ENCODE results near the gene PATE4. TPM values are rescaled to one million over a fixed set of nuclear protein-coding genes. Genes with fewer than 3 reads are reported as not detected.

The PATE4 gene
- total RNA-seq, 1 experiment from 2014 or later, result not detected

DNA sequence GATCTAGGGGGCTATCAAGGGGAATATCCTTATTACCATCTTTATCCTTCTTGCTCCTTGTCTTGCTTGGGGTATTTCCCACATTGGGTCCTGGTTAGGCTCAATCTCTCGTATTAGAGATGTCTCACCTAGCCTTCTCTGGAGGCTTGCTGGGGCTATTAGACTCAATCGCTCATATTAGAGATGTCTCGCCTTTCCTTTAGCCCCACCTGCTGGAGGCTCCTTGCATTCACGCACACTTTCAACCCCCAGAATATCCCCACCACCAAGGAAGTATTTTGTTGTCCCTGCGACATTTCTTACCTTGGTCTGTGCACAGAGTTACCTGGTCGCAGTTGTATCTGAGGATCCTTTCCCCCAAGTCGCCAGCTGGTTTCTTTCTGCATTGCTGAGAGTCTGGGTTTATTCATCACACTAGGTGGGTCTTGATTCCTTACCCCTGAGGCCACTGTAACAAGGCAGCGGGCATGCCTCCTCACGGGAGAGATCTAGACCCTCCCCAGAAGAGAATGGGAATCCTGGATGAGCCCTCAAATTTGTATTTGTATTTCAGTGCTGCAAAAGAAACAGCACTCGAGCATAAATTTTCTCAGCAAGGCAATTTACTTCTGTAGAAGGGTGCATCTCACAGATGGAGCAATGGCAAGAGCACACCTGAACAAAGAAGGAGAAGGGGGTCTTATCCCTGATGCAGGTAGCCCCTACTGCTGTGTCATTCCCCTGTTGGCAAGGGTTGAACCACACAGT is 38.4 kb downstream of the PATE4 start:
- DNase-seq (ENCODE audit: low read depth, low spot score) (peak; percentile 29), ATAC-seq (peak; percentile 81)
- H3K9ac ChIP-seq (ENCODE audit: low read length), result no peak overlapping the region
- H3K36me3 ChIP-seq (ENCODE audit: control insufficient read depth in 1 of 2, insufficient read depth in 2 of 2, low read length in 2 of 2), result no peaks in the 10 kb centered on the region
- RAD21 ChIA-PET (ENCODE audit: low non-redundant PET in 1 of 2, low total read pairs in 2 of 2, uncharacterized antibody in 2 of 2, unreplicated experiment in 2 of 2), result no interaction called here
- H3K4me3 ChIP-seq (replicated peaks in 1 of 2; ENCODE audit: low read depth in 1 of 2, low read length in 2 of 2), result no peak overlapping the region
- CTCF ChIA-PET, result no interaction called here
- H3K27me3 ChIP-seq (ENCODE audit: insufficient read depth, low read length), result no peaks in the 10 kb centered on the region; the same call in 1 of the 2 replicates
- no peaks in the 10 kb centered on the region for H4K20me1 ChIP-seq (ENCODE audit: insufficient read depth)
- TF ChIP-seq SRF (IDR thresholded peaks at IDR 0.05; ENCODE audit: low read depth), result no peak
- TF ChIP-seq EZH2phosphoT487 (IDR thresholded peaks at IDR 0.05; ENCODE audit: borderline replicate concordance), result no peak
- no peak for TF ChIP-seq ELF1 (IDR thresholded peaks at IDR 0.05; ENCODE audit: borderline replicate concordance, low read depth)
- TF ChIP-seq, protein P1, sequence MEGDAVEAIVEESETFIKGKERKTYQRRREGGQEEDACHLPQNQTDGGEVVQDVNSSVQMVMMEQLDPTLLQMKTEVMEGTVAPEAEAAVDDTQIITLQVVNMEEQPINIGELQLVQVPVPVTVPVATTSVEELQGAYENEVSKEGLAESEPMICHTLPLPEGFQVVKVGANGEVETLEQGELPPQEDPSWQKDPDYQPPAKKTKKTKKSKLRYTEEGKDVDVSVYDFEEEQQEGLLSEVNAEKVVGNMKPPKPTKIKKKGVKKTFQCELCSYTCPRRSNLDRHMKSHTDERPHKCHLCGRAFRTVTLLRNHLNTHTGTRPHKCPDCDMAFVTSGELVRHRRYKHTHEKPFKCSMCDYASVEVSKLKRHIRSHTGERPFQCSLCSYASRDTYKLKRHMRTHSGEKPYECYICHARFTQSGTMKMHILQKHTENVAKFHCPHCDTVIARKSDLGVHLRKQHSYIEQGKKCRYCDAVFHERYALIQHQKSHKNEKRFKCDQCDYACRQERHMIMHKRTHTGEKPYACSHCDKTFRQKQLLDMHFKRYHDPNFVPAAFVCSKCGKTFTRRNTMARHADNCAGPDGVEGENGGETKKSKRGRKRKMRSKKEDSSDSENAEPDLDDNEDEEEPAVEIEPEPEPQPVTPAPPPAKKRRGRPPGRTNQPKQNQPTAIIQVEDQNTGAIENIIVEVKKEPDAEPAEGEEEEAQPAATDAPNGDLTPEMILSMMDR (IDR thresholded peaks at IDR 0.05 in 2 of 3, conservative IDR thresholded peaks at IDR 0.05 in 1 of 3; ENCODE audit: borderline replicate concordance in 1 of 3, insufficient read depth in 1 of 3, low read depth in 2 of 3, low read length in 2 of 3), result peak; percentile 44 to 69 (median 69); a peak in 5 of 6 replicates
- TF ChIP-seq EZH2 (IDR thresholded peaks at IDR 0.05), result no peak
- TF ChIP-seq RAD21 (IDR thresholded peaks at IDR 0.05; ENCODE audit: low read depth), result peak; percentile 73
- TF ChIP-seq, protein P2, sequence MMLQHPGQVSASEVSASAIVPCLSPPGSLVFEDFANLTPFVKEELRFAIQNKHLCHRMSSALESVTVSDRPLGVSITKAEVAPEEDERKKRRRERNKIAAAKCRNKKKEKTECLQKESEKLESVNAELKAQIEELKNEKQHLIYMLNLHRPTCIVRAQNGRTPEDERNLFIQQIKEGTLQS (IDR thresholded peaks at IDR 0.05), result no peak
- no peaks in the 10 kb centered on the region for H3K79me2 ChIP-seq (ENCODE audit: insufficient read depth, low read length)
- BruUV-seq (replicated peaks), result no TSS peak
- H3K4me1 ChIP-seq (ENCODE audit: control insufficient read depth in 1 of 2, insufficient read depth in 2 of 2, low read length in 2 of 2), result no peaks in the 10 kb centered on the region
- no peak overlapping the region for H3K27ac ChIP-seq (ENCODE audit: low read depth, low read length)
- H3K9me3 ChIP-seq (ENCODE audit: control insufficient read depth in 1 of 2, insufficient read depth in 1 of 2, low read depth in 1 of 2, low read length in 2 of 2), result peaks cover 0 to 6% of the 10 kb centered on the region in 2 experiments; a peak in 1 of 4 replicates
- no peak overlapping the region for H2AFZ ChIP-seq (ENCODE audit: low read depth, low read length, poor library complexity, severe bottlenecking)
- no peaks in the 10 kb centered on the region for H3K9me2 ChIP-seq (ENCODE audit: insufficient read depth)
- POLR2A ChIA-PET, result no interaction called here
- intact Hi-C loops (cut with micrococcal nuclease), result loop anchor here (5.0 kb wide), 2 partner anchors 524 to 1034 kb away; no protein-coding TSS in a partner anchor
- H3K4me2 ChIP-seq (ENCODE audit: low read length), result no peak overlapping the region
